ENCODE measurements around the gene KAT7. TPM values are rescaled to one million over a fixed set of nuclear protein-coding genes. Genes with fewer than 3 reads are reported as not detected.

Gene KAT7
- total RNA-seq, 1 donor from 2014 or later: 93.5 TPM

DNA sequence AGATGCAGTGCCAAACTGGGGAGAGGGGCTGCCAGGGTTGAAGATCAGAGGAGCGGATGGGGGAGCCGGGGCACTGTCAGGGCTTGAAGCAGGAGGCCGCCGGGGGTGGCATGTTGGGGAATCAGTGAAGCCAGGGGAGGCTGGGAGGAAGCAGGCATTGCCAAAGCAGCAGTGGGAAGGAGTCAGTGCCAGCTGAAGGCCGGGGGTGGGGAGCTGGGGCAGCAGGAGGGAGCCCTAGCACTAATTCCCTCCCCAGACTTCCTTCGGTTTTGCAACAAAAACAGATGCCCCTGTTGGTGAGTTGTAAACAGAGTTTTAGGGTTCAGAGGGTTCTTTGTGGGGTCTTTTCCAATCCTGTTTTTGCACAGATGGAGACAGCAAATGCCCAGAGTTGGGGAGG is 70.3 kb downstream of the KAT7 start:
- TF ChIP-seq, protein P1, sequence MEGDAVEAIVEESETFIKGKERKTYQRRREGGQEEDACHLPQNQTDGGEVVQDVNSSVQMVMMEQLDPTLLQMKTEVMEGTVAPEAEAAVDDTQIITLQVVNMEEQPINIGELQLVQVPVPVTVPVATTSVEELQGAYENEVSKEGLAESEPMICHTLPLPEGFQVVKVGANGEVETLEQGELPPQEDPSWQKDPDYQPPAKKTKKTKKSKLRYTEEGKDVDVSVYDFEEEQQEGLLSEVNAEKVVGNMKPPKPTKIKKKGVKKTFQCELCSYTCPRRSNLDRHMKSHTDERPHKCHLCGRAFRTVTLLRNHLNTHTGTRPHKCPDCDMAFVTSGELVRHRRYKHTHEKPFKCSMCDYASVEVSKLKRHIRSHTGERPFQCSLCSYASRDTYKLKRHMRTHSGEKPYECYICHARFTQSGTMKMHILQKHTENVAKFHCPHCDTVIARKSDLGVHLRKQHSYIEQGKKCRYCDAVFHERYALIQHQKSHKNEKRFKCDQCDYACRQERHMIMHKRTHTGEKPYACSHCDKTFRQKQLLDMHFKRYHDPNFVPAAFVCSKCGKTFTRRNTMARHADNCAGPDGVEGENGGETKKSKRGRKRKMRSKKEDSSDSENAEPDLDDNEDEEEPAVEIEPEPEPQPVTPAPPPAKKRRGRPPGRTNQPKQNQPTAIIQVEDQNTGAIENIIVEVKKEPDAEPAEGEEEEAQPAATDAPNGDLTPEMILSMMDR (conservative IDR thresholded peaks at IDR 0.05): no peak
- H3K4me1 Mint-ChIP-seq: peaks cover 5% of the 10 kb centered on the region
- DNase-seq (ENCODE audit: low read depth, low spot score): no peak
- H3K36me3 Mint-ChIP-seq (ENCODE audit: low read depth): no peaks in the 10 kb centered on the region
- no peak overlapping the region for H3K27ac Mint-ChIP-seq (ENCODE audit: unreplicated experiment)
- no peak overlapping the region for H3K4me3 Mint-ChIP-seq
- peaks cover 25% of the 10 kb centered on the region for H3K27me3 Mint-ChIP-seq (ENCODE audit: low read depth)
- H3K9me3 Mint-ChIP-seq: no peaks in the 10 kb centered on the region

DNA sequence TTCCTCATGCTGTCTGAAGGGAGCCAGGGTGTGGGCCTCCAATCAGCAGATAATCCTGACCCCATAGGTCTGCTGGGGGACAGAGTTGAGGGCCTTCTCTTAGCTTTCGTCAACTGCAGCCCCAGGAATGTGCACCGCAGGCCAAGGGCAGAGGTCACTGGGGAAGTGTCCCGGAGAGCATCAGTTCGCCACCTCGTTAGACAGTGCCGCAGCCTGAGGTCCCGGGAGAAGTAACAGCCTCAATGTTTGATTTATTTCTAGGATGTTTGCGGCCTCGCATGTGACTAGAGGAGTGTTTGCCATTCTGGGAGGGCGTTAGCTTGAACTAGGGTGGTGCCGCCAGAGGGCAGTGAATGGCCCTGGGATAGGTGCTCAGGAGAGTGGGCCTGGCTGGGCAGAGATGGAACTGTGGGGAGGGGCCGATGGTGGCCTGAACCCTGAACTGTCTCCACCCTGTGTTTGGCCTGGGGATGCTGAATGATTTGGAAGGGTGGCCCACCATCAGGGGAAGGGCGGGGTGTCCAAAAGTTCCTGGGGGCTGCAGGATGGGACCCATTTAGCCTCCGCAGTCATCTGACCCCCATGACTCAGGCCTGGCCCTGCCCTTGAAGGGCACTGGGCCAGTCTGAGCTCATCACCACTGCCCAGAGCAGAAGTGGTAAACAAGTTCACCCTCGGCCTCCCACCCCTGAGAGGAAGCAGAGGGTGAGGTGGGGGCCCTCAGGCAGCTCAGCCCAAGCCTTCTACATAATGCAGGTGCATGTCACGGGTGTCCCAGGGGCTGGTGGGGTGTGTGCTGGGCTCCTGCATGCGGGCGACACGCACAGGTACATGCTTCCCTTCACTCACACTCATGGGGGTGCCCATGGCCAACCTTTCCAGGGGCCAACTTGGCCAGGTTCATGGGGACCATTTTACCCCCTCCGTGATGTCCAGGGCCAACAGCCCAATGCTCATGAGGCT is 71.8 kb downstream of the KAT7 start:
- TF ChIP-seq, protein P1 (conservative IDR thresholded peaks at IDR 0.05): no peak
- Mint-ChIP-seq H3K9me3 (no peaks in the 10 kb centered on the region), H3K27ac (ENCODE audit: unreplicated experiment) (no peak overlapping the region), H3K4me3 (no peak overlapping the region), H3K36me3 (ENCODE audit: low read depth) (no peaks in the 10 kb centered on the region), H3K4me1 (peaks cover 11% of the 10 kb centered on the region), H3K27me3 (ENCODE audit: low read depth) (peaks cover 13% of the 10 kb centered on the region)
- no peak for DNase-seq (ENCODE audit: low read depth, low spot score)

DNA sequence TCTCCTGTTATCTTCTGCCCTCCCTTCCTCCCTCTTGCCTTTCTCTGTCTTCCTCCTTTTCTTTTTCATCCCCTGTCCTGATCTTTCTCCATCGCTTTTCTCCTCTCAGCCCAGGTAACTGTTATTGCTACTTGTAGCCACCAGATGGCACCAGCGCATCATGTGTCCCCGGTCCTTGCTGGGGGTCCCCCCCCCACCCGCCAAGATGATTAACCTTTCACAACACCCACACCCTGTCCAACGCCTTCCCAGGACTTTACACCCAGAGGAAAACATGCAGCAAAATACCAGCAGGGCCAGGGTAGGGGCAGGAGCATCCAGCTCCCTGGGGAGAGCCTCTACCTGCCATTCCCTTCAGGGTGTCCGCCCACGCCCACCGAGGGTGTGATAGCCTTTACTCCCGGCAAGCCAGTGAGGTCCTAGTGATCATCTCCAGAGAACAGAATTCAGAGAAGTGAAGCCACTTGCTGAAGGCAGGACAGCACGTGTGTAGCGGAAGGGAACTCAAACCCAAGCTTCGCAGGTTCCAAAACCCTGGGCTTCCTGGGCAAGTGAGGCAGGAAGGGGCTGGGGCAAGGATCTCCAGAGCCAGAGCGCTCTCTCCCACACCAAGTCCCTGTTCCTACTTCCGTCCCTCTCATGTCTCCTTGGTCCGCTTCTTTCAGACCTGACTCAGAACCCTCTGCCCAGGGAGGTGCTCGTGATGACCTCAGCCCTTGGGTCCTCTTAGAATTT is 72.8 kb downstream of the KAT7 start:
- Mint-ChIP-seq H3K4me1 (peaks cover 19% of the 10 kb centered on the region), H3K9me3 (no peaks in the 10 kb centered on the region), H3K4me3 (no peak overlapping the region), H3K27ac (ENCODE audit: unreplicated experiment) (no peak overlapping the region), H3K36me3 (ENCODE audit: low read depth) (no peaks in the 10 kb centered on the region), H3K27me3 (ENCODE audit: low read depth) (peaks cover 7% of the 10 kb centered on the region)
- TF ChIP-seq, protein P1 (conservative IDR thresholded peaks at IDR 0.05): peak; percentile 97
- peak; percentile 48 for DNase-seq (ENCODE audit: low read depth, low spot score)

DNA sequence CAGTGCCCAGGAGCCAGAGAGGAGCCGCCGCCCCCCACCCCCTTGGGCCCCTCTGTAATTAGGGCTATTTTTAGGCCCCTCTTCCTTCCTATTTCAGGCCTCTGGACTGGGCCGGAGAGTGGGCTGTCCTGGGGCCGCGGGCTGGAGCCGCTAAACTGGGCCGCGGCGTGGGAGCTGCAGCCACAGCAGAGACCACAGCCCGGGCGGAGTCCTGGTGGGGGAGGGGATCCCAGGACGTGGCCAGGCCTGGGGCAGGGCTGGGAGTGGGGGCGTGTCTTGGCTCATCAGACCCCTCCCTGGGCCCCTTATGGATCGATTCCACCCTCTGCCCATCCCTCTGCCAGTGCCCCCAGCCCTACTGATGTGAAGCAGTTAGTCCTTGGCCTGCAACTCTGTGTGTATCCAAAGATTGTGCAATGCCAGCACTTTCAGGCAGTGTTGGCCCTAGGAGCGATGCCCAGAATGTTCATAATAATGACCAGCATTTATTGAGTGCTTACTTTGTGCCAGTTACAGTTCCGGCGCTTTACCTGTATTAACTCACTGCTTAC is 74.4 kb downstream of the KAT7 start:
- TF ChIP-seq, protein P1 (conservative IDR thresholded peaks at IDR 0.05): no peak
- Mint-ChIP-seq H3K27ac (ENCODE audit: unreplicated experiment) (no peak overlapping the region), H3K27me3 (ENCODE audit: low read depth) (peaks cover 3% of the 10 kb centered on the region), H3K36me3 (ENCODE audit: low read depth) (no peaks in the 10 kb centered on the region), H3K4me3 (no peak overlapping the region), H3K9me3 (no peaks in the 10 kb centered on the region), H3K4me1 (peaks cover 19% of the 10 kb centered on the region)
- no peak for DNase-seq (ENCODE audit: low read depth, low spot score)

DNA sequence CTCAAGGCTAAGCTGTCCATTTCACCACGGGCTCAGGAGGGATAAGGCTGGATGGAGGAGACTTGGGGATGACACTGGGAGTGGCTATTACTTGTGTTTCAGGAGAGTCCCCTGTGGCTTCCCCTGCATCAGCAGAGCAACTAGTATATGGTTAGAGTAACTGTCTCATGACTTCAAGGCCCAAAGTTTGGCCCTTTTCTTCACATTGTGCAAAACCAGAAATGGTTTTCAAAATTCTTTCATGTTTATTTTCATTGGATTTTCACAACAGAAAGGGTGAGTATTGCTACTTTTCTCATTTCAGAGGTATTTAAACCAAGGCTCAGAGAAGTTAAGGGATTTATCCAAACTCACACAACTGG is 77.5 kb downstream of the KAT7 start:
- no peak for DNase-seq (ENCODE audit: low read depth, low spot score)
- Mint-ChIP-seq H3K9me3 (no peaks in the 10 kb centered on the region), H3K27ac (ENCODE audit: unreplicated experiment) (peak overlapping the region; percentile 75), H3K27me3 (ENCODE audit: low read depth) (peaks cover 4% of the 10 kb centered on the region), H3K4me1 (peaks cover 23% of the 10 kb centered on the region), H3K36me3 (ENCODE audit: low read depth) (no peaks in the 10 kb centered on the region), H3K4me3 (no peak overlapping the region)
- TF ChIP-seq, protein P1 (conservative IDR thresholded peaks at IDR 0.05): no peak
